Measurements from ENCODE around the gene ASAP2.

Gene ASAP2

GRCh38 chr2:9410108-9410507, 203.5 kb downstream of the ASAP2 start:
- DNase-seq, result no peak

GRCh38 chr2:9412781-9413180, 206.2 kb downstream of the ASAP2 start:
- DNase-seq, result no peak

GRCh38 chr2:9415516-9416169, 209.0 kb downstream of the ASAP2 start:
- DNase-seq, result no peak

GRCh38 chr2:9416267-9416961, 209.8 kb downstream of the ASAP2 start:
- no peak for DNase-seq

GRCh38 chr2:9416962-9417316, 210.3 kb downstream of the ASAP2 start:
- DNase-seq, result no peak

GRCh38 chr2:9417725-9418124, 211.1 kb downstream of the ASAP2 start:
- no peak for DNase-seq

- no peak for DNase-seq
Observed at GRCh38 chr2:9418746-9419145, 212.1 kb downstream of the ASAP2 start.

- DNase-seq, result no peak
Observed at GRCh38 chr2:9419541-9419940, 212.9 kb downstream of the ASAP2 start.

GRCh38 chr2:9420495-9420894, 213.9 kb downstream of the ASAP2 start:
- DNase-seq, result no peak

GRCh38 chr2:9422321-9423099, 215.9 kb downstream of the ASAP2 start:
- peak; percentile 38 for DNase-seq

GRCh38 chr2:9423100-9423921, 216.7 kb downstream of the ASAP2 start, which contains the start of the genes CPSF3 and ITGB1BP1:
Gene CPSF3 (plus strand): TSS chr2:9423654. CDS start chr2:9423774, 120 bp downstream.
Gene ITGB1BP1 (minus strand): TSS chr2:9423528. CDS start chr2:9418697, 4,831 bp downstream.
- DNase-seq, result peak; percentile 97

GRCh38 chr2:9423922-9424272, 217.3 kb downstream of the ASAP2 start:
- DNase-seq, result peak; percentile 15

GRCh38 chr2:9424447-9425164, 218.0 kb downstream of the ASAP2 start:
- no peak for DNase-seq

- no peak for DNase-seq
Observed at GRCh38 chr2:9428965-9429577, 222.5 kb downstream of the ASAP2 start.

GRCh38 chr2:9430316-9431293, 224.0 kb downstream of the ASAP2 start:
- no peak for DNase-seq

- no peak for DNase-seq
Observed at GRCh38 chr2:9434489-9434888, 227.9 kb downstream of the ASAP2 start.

- no peak for DNase-seq
Observed at GRCh38 chr2:9439536-9439935, 232.9 kb downstream of the ASAP2 start.

GRCh38 chr2:9440058-9440727, 233.6 kb downstream of the ASAP2 start:
- DNase-seq, result no peak

- DNase-seq, result no peak
Observed at GRCh38 chr2:9441556-9441955, 234.9 kb downstream of the ASAP2 start.

- no peak for DNase-seq
Observed at GRCh38 chr2:9443526-9443925, 236.9 kb downstream of the ASAP2 start.

Measured in activated gamma-delta T cell treated with Interleukin-2 at 50 U/mL for 16 hours (primary cell).